GM10248 (cell line): ENCODE data around the gene ISOC1.

Source experiments
- CTCF ChIA-PET: fragments of 300-600 bp; sonication (Branson Sonifier 250); formaldehyde crosslinking; extraction: SDS; loops from one replicate; lab custom pipeline; 2021; ENCODE audit warnings: antibody characterized with exemption; lab: Yijun Ruan, JAX
- POLR2A ChIA-PET: fragments of 350-650 bp; sonication (Branson Sonifier 250); formaldehyde crosslinking; extraction: SDS; loops from one replicate; lab custom pipeline; 2020; ENCODE audit warnings: antibody characterized with exemption; lab: Yijun Ruan, JAX
- DNase-seq: peaks from one replicate; pipeline ENCODE4 v3.0.0; 2012; ENCODE audit errors: extremely low spot score
- TF ChIP-seq, protein P1 (sequence below): IDR thresholded peaks from 2 replicates; pipeline ENCODE4 v1.5.1; 2012; ENCODE audit warnings: mild to moderate bottlenecking, low read depth; ENCODE audit errors: extremely low read depth, missing control alignments, control extremely low read depth

The ISOC1 gene

DNA sequence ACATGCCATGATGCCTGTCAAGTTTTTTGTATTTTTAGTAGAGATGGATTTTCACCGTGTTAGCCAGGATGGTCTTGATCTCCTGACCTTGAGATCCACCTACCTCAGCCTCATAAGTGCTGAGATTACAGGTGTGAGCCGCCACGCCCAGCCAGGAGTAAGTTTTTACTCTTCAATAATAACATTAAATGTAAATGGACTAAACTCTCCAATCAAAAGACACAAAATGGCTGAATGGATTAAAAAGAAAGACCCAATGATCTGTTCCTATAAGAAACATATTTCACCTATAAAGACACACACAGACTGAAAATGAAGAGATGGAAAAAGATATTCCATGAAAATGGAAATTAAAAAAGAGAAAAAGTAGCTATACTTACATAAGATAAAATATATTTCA, 37.2 kb upstream of the ISOC1 start:
- POLR2A ChIA-PET = no interaction called here
- CTCF ChIA-PET = no interaction called here
- TF ChIP-seq, protein P1, sequence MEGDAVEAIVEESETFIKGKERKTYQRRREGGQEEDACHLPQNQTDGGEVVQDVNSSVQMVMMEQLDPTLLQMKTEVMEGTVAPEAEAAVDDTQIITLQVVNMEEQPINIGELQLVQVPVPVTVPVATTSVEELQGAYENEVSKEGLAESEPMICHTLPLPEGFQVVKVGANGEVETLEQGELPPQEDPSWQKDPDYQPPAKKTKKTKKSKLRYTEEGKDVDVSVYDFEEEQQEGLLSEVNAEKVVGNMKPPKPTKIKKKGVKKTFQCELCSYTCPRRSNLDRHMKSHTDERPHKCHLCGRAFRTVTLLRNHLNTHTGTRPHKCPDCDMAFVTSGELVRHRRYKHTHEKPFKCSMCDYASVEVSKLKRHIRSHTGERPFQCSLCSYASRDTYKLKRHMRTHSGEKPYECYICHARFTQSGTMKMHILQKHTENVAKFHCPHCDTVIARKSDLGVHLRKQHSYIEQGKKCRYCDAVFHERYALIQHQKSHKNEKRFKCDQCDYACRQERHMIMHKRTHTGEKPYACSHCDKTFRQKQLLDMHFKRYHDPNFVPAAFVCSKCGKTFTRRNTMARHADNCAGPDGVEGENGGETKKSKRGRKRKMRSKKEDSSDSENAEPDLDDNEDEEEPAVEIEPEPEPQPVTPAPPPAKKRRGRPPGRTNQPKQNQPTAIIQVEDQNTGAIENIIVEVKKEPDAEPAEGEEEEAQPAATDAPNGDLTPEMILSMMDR = no peak
- no peak for DNase-seq

DNA sequence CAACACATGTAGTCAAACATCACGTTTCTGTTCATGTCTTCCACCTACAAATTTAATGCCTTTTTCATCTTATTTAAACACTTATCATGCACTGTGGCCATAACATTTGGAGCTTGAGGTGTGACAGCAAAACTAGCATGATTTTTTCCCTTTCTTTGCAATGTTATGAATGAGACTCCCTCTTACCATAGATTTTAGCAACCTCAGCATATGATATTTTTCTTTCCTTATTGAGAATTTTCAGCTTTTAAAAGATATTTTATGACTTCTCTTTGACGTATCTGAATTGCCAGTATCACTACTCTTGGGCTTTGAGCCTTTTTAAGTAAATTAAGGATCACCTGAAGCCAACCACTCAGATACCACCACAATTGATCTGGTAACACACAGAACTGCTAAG, 32.7 kb upstream of the ISOC1 start:
- ChIA-PET CTCF (interaction anchor here (1.4 kb wide), 1 partner anchor 11 kb away, joined by 3 read pairs; no protein-coding TSS in a partner anchor), POLR2A (no interaction called here)
- DNase-seq = no peak
- TF ChIP-seq, protein P1 = no peak

DNA sequence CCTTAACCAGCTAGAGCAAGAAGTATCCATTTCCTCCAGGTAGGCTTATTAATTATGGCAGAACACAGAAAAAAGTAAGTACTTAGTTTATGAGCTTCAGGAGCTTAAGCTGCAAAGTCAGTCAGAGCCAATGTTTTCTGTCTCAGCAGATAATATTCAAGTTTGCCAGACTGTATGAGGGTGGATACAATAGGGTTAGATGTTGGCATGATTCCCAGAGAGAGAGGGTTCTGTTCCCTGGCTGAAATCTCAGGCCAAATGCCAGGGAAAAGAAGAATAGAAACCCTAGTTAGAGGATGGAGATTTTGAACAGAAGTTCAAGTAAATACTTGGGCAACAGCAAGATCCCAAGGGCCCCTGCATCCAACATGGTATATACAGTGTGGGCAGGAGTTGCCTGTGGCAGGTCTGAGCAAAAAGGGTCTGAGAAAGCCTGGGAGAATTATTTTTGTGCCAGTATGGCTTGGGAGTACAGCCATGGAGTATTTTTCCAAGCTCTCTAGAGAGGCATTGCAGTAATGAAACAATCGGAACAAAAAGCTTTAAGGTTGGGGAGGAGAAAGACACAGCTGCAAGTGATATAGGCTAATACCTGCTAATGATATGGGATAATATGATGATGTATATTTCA, 31.0 kb upstream of the ISOC1 start:
- ChIA-PET POLR2A (no interaction called here), CTCF (no interaction called here)
- no peak for DNase-seq
- TF ChIP-seq, protein P1 = no peak

DNA sequence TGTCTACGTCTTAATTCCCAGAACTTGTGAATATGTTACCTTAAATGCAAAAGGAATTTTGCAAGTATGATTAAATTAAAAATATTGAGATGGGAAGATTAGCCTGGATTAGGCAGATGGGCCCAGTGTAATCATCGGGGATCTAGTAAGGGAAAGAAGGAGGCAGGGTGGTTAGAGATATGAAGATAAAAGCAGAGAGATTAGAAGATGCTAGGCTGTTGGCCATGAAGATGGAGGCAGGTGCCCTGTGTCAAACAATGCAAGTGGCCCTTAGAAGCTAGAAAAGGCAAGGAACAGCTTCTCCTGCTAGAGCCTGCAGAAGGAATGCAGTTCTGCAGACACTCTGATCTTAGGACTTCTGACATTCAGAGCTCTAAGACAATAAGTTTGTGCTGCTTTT, 28.8 kb upstream of the ISOC1 start:
- POLR2A ChIA-PET = no interaction called here
- TF ChIP-seq, protein P1 = no peak
- DNase-seq = no peak
- CTCF ChIA-PET = no interaction called here

DNA sequence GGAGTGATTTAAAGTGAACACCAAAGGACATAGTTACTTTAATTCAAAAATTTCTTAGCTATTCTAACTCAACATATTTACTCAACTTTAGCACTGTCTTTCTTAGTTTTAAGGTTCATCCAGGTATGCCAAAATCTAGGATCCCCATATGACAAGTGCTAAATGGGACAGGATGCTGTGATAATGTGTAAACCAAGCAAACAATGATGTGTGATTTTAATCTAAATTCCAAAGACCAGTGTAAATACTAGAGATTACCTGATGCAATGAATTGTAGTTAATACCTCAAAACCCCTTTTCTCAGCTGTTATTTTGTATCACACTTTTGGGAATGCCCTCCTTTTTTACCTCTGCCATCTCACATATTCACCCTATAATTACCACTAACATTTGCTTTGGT, 26.8 kb upstream of the ISOC1 start:
- CTCF ChIA-PET = interaction anchor here (1.4 to 1.6 kb wide), 2 partner anchors 26 to 76 kb away, joined by 3 read pairs; partner anchors contain the start of gene ISOC1
- POLR2A ChIA-PET = no interaction called here
- TF ChIP-seq, protein P1 = no peak
- DNase-seq = no peak

DNA sequence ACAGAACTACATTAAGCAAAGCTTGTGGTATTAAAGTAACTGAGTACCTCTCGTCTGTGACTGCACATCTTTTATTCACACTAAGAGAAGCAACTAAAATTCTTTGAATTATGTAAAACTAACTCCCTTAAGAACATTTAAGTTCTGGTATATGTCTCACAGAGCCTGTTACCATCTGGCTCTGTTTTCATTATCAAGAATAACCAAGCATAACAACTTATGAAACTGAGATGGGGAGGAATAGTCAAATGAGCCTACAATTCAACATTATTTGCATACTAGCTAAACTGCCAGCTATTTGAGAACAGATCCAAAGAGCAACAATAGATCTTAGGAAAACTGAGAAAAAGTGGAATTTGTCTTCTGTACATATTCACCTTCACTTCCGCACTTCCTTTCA, 25.3 kb upstream of the ISOC1 start:
- TF ChIP-seq, protein P1 = no peak
- ChIA-PET POLR2A (no interaction called here), CTCF (interaction anchor here (1.4 kb wide), 1 partner anchor 74 kb away, joined by 3 read pairs; no protein-coding TSS in a partner anchor)
- DNase-seq = no peak
